Fibroblast of the aortic adventitia (primary cell): ENCODE measurements around the gene ADGRE1. TPM values are rescaled to one million over a fixed set of nuclear protein-coding genes. Genes with fewer than 3 reads are reported as not detected.

Source experiments
- DNase-seq: peaks from one replicate; pipeline ENCODE4 v3.0.0-alpha.2; 2010; ENCODE audit warnings: low read depth
- H3K4me3 ChIP-seq: 2 replicates; pipeline ENCODE4 v1.5.1; 2011; ENCODE audit warnings: low read depth, mild to moderate bottlenecking, control low read depth, low read length, moderate library complexity
- total RNA-seq: library from RNA; depleted of rRNA; stranded (reverse); fragments of >200 nt; gene quantifications from 2 replicates; pipeline ENCODE4 v1.2.3, GENCODE V29; 2012; ENCODE audit warnings: low replicate concordance
- TF ChIP-seq, protein P1 (sequence below): IDR thresholded peaks from 2 replicates; pipeline ENCODE4 v1.5.1; 2011; ENCODE audit warnings: mild to moderate bottlenecking, low read length, control low read depth, inconsistent platforms; ENCODE audit not compliant: insufficient read depth

The ADGRE1 gene
- total RNA-seq, 1 donor: not detected

DNA sequence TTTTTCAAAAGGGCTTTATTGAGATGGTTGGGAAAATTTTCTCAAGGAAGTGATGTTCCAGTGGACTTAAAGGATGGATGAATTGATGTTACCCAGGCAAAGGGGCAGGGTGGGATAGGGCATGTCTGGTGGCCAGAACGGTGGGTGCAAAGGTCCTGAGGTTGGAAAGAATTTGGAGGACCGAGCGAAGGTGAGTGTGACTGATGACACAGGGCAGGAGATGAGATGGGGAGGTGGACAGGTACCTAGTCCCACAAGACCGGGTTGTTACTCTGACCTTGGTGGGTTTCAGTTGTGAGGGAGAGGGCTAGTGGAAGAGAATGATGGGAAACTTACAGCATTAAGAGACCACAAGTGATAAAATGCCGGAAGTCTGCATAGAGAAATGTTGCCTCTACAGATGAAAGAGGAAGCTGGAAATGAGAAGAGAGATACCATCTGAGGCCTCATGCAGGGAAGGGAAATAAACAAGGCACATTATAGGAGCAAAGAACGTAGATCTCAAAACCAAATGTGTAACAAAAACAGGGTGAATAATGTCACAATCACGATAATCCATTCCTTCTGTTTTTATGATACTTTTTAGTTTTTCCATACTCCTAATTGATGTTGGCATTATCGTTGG lies 4.5 kb downstream of the ADGRE1 start:
- no peak for DNase-seq
- TF ChIP-seq, protein P1, sequence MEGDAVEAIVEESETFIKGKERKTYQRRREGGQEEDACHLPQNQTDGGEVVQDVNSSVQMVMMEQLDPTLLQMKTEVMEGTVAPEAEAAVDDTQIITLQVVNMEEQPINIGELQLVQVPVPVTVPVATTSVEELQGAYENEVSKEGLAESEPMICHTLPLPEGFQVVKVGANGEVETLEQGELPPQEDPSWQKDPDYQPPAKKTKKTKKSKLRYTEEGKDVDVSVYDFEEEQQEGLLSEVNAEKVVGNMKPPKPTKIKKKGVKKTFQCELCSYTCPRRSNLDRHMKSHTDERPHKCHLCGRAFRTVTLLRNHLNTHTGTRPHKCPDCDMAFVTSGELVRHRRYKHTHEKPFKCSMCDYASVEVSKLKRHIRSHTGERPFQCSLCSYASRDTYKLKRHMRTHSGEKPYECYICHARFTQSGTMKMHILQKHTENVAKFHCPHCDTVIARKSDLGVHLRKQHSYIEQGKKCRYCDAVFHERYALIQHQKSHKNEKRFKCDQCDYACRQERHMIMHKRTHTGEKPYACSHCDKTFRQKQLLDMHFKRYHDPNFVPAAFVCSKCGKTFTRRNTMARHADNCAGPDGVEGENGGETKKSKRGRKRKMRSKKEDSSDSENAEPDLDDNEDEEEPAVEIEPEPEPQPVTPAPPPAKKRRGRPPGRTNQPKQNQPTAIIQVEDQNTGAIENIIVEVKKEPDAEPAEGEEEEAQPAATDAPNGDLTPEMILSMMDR: no peak
- H3K4me3 ChIP-seq: no peak overlapping the region

DNA sequence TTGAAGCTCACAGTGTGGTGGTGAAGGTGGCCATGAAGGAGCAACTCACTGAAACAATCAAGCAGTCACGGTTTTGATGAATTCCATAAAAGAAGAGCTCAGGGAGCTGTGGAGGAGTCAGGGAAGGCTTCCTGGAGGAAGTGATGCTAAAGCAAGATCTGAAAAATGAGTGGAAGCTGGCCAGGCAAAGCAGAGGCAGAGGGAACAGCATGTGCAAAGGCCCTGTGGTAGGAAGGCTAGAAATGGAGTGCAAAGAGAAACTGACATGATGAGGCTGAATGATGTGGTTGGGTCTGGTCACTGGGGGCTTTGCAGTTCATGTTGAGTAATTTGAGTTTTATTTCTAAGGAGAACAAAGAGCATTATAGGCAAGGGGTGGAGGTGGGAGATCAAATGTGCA lies 6.9 kb downstream of the ADGRE1 start:
- H3K4me3 ChIP-seq: no peak overlapping the region
- no peak for DNase-seq
- TF ChIP-seq, protein P1: no peak

DNA sequence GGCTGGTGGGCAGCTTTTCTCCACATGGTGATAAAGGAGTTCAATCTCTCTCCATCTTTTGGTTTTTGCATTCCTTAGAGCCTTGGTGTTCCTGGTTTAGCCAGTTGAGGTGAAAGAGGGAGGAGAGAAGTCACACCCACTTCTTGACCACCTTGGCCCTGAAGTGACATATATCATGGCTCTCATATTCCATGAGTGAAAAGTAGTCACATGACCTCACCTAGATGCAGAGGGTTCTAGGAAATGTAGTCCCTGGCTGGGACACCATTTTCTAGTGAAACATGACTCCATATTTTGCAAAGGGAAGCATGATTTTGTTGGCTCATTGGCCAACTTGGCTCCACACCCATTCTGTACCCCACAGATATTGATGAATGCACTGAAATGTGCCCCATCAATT lies 16.1 kb downstream of the ADGRE1 start:
- no peak for DNase-seq
- TF ChIP-seq, protein P1: no peak
- no peak overlapping the region for H3K4me3 ChIP-seq

DNA sequence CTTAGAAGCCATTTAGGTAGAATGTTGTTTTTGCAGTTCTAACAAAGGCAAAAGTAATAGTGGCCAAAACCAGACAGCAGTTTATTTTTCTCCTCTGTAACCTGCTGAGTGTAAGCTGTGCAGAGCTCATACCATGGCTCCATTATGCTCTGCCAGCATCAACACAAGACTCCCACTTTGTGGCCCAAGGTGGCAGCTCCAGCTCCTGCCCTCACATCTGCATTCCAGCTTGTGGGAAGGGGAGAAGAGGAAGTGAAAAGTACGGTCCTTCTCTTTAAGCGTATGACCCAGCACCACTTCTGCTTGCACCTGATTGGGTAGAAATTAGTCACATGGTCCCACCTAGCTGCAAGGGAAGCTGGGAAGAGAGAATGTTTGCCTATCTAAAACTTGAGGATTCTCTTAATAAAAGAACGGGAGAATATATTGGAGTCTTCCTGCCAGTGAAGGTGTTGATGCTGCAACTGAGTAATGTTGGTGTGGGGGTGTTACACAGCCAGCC lies 19.2 kb downstream of the ADGRE1 start:
- no peak for DNase-seq
- no peak overlapping the region for H3K4me3 ChIP-seq
- TF ChIP-seq, protein P1: no peak

DNA sequence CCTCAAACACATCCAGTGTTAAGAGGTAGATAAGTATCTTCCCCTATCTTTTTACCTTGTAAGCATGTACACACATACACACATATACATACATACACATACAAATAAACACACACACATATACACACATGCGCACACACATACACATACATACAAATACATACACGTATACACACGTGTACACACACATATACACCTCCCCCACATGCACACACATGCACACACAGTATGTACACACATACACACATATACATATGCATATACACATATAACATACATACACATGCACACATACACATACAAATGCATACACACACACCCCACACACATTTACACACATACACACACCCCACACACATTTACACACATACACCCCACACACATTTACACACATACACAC lies 24.1 kb downstream of the ADGRE1 start:
- TF ChIP-seq, protein P1: no peak
- no peak overlapping the region for H3K4me3 ChIP-seq
- DNase-seq: no peak

DNA sequence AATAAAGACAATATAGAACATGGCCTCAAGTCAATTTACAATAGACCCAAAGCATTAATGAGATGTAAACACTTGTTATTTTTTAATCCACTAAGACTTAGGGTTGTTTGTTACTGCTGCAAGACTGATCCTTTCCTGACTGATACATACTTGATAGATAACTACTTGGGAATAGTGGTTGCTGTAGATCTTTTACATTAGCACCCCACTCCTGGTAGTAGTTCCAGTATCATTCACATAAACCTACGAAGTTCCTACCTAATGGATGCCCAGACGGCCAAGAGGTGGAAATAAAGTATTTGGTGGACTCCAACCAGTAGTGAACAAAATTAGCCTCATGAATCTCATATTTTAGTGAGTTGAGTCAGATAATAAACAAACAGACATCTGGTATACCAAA lies 26.9 kb downstream of the ADGRE1 start:
- H3K4me3 ChIP-seq: no peak overlapping the region
- TF ChIP-seq, protein P1: no peak
- DNase-seq: no peak

DNA sequence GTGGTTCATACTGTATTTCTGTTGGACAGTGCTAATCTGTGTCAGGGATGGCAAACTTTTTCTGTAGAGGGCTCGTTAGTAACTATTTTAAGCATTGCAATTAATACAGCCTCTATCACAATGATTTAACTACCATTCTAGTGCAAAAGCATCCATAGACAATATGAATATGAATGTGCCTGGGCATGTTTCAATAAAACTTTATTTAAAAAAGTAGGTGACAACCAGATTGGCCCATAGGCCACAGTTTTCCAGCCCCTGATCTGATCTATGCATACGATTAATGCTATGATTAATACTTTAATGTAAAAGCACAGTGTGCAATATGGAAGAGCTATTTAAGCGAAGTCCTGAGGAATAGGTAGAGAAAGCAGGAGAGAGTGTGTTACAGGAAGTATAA lies 29.6 kb downstream of the ADGRE1 start:
- no peak for DNase-seq
- TF ChIP-seq, protein P1: no peak
- H3K4me3 ChIP-seq: no peak overlapping the region
